Measurements from ENCODE around the gene KCNQ5. TPM values are rescaled to one million over a fixed set of nuclear protein-coding genes. Genes with fewer than 3 reads are reported as not detected.

KCNQ5 gene
- total RNA-seq, 1 donor from 2014 or later: 10.1 TPM

GRCh38 chr6:72999995-73000394 lies 378.1 kb downstream of the KCNQ5 start:
- CTCF ChIA-PET: no interaction called here
- Mint-ChIP-seq H3K27me3 (no peaks in the 10 kb centered on the region), H3K9me3 (no peaks in the 10 kb centered on the region), H3K4me1 (no peaks in the 10 kb centered on the region), H3K4me3 (no peak overlapping the region), H3K27ac (no peak overlapping the region), H3K36me3 (ENCODE audit: low read depth) (no peaks in the 10 kb centered on the region)
- ATAC-seq (ENCODE audit: low read depth) (no peak), DNase-seq (no peak)
- TF ChIP-seq, protein P1, sequence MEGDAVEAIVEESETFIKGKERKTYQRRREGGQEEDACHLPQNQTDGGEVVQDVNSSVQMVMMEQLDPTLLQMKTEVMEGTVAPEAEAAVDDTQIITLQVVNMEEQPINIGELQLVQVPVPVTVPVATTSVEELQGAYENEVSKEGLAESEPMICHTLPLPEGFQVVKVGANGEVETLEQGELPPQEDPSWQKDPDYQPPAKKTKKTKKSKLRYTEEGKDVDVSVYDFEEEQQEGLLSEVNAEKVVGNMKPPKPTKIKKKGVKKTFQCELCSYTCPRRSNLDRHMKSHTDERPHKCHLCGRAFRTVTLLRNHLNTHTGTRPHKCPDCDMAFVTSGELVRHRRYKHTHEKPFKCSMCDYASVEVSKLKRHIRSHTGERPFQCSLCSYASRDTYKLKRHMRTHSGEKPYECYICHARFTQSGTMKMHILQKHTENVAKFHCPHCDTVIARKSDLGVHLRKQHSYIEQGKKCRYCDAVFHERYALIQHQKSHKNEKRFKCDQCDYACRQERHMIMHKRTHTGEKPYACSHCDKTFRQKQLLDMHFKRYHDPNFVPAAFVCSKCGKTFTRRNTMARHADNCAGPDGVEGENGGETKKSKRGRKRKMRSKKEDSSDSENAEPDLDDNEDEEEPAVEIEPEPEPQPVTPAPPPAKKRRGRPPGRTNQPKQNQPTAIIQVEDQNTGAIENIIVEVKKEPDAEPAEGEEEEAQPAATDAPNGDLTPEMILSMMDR (IDR thresholded peaks at IDR 0.05): no peak
- POLR2A ChIA-PET: no interaction called here
- intact Hi-C loops (cut with micrococcal nuclease): no loop called here

GRCh38 chr6:73000460-73000859 lies 378.6 kb downstream of the KCNQ5 start:
- Mint-ChIP-seq H3K9me3 (no peaks in the 10 kb centered on the region), H3K4me3 (no peak overlapping the region), H3K27ac (no peak overlapping the region), H3K27me3 (no peaks in the 10 kb centered on the region), H3K36me3 (ENCODE audit: low read depth) (no peaks in the 10 kb centered on the region), H3K4me1 (no peaks in the 10 kb centered on the region)
- TF ChIP-seq, protein P1 (IDR thresholded peaks at IDR 0.05): no peak
- intact Hi-C loops (cut with micrococcal nuclease): no loop called here
- DNase-seq (no peak), ATAC-seq (ENCODE audit: low read depth) (no peak)
- POLR2A ChIA-PET: no interaction called here
- CTCF ChIA-PET: no interaction called here

DNA sequence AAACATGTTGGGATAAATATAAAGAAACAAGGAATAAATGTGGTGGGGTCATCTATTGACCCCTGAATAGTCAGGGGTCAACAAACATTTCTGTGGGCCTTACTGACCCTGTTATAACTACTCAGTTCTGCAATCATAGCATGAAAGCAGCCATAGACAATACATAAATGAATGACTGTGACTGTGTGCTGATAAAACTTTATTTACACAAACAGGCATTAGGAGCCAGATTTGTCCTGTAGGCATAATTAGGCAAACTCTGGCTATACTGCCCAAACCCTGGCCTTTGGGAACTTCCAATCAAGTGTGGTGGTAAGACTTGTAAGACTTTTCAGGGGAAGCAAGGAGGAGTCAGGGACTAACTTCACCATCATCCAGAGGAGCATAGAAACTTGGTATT lies 380.7 kb downstream of the KCNQ5 start:
- Mint-ChIP-seq H3K4me1 (no peaks in the 10 kb centered on the region), H3K27ac (no peak overlapping the region), H3K27me3 (no peaks in the 10 kb centered on the region), H3K4me3 (no peak overlapping the region), H3K9me3 (no peaks in the 10 kb centered on the region), H3K36me3 (ENCODE audit: low read depth) (peaks cover 14% of the 10 kb centered on the region)
- DNase-seq: no peak
- ATAC-seq (ENCODE audit: low read depth): no peak
- POLR2A ChIA-PET: no interaction called here
- CTCF ChIA-PET: no interaction called here
- intact Hi-C loops (cut with micrococcal nuclease): no loop called here
- TF ChIP-seq, protein P1 (IDR thresholded peaks at IDR 0.05): no peak

- POLR2A ChIA-PET: no interaction called here
- intact Hi-C loops (cut with micrococcal nuclease): no loop called here
- Mint-ChIP-seq H3K4me3 (no peak overlapping the region), H3K9me3 (peaks cover 5% of the 10 kb centered on the region), H3K27ac (no peak overlapping the region), H3K27me3 (no peaks in the 10 kb centered on the region), H3K4me1 (no peaks in the 10 kb centered on the region), H3K36me3 (ENCODE audit: low read depth) (peaks cover 20% of the 10 kb centered on the region)
- DNase-seq (no peak), ATAC-seq (ENCODE audit: low read depth) (no peak)
- TF ChIP-seq, protein P1 (IDR thresholded peaks at IDR 0.05): no peak
- CTCF ChIA-PET: no interaction called here
Observed at GRCh38 chr6:73003302-73003701, 381.4 kb downstream of the KCNQ5 start.

DNA sequence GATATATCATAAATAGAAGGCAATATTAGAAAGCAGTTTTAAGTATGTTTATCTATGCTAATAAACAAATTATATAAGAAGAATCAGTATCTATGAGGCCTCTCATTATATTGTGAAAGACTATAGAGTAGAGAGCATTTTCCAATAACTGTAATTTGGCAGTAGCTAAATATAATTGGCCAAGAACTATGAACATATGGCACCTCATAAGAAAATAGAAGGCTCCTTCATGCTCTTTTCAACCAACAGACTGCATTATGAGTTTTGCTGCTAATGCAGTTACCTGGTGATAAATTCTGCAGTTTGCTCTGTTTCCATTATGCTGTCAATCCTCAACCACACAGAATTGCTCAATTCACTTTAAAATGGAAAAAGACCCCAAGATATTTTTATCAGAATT lies 382.4 kb downstream of the KCNQ5 start:
- ATAC-seq (ENCODE audit: low read depth): no peak
- Mint-ChIP-seq H3K27ac (no peak overlapping the region), H3K4me1 (no peaks in the 10 kb centered on the region), H3K27me3 (no peaks in the 10 kb centered on the region), H3K9me3 (peaks cover 5% of the 10 kb centered on the region), H3K4me3 (no peak overlapping the region), H3K36me3 (ENCODE audit: low read depth) (peaks cover 23% of the 10 kb centered on the region)
- no peak for DNase-seq
- POLR2A ChIA-PET: no interaction called here
- TF ChIP-seq, protein P1 (IDR thresholded peaks at IDR 0.05): no peak
- CTCF ChIA-PET: no interaction called here
- intact Hi-C loops (cut with micrococcal nuclease): no loop called here

Measured in activated B cell treated with CpG ODN at 0.5 μM for 24 hours (primary cell).